Loucy (cell line): ENCODE data around the gene TAF1B.
"Not testable (repeated sequence)": the region's sequence is repeated elsewhere in the genome, so short reads cannot be mapped to it uniquely, and the experiment has no call there.

ENCODE experiments used
- H2AFZ ChIP-seq: fragments of 200-600 bp; sonication (generic); 2 replicates; pipeline ENCODE4 v1.6.0; 2016; ENCODE audit warnings: antibody characterized with exemption, mild to moderate bottlenecking, low read length, moderate library complexity
- H3F3A ChIP-seq: fragments of 200-600 bp; 2 replicates; pipeline ENCODE4 v1.6.0; 2016; ENCODE audit warnings: antibody characterized with exemption, low read depth, mild to moderate bottlenecking
- H3K27me3 ChIP-seq: fragments of 200-600 bp; sonication (generic); 2 replicates; pipeline ENCODE4 v1.6.1; 2014; ENCODE audit warnings: low read length, mild to moderate bottlenecking; ENCODE audit not compliant: insufficient read depth, poor library complexity, severe bottlenecking
- H3K36me3 ChIP-seq: fragments of 200-600 bp; sonication (generic); 2 replicates; pipeline ENCODE4 v1.6.1; 2016; ENCODE audit warnings: low read length; ENCODE audit not compliant: insufficient read depth
- H3K4me1 ChIP-seq: fragments of 200-600 bp; sonication (generic); 2 replicates; pipeline ENCODE4 v1.5.1; 2014; ENCODE audit warnings: low read length, mild to moderate bottlenecking; ENCODE audit not compliant: insufficient read depth, poor library complexity, severe bottlenecking
- H3K4me2 ChIP-seq: fragments of 200-600 bp; sonication (generic); 2 replicates; pipeline ENCODE4 v1.6.0; 2014; ENCODE audit warnings: antibody characterized with exemption, low read length, low read depth, mild to moderate bottlenecking; ENCODE audit not compliant: poor library complexity, severe bottlenecking
- H3K4me3 ChIP-seq: fragments of 200-600 bp; sonication (generic); 2 replicates; pipeline ENCODE4 v1.5.1; 2014; ENCODE audit warnings: low read length, mild to moderate bottlenecking, mixed read lengths; ENCODE audit not compliant: poor library complexity, severe bottlenecking
- H3K79me2 ChIP-seq: fragments of 200-600 bp; sonication (generic); 2 replicates; pipeline ENCODE4 v1.6.1; 2014; ENCODE audit warnings: low read length; ENCODE audit not compliant: insufficient read depth
- H3K9ac ChIP-seq: fragments of 200-600 bp; sonication (generic); 2 replicates; pipeline ENCODE4 v1.6.0; 2014; ENCODE audit warnings: mild to moderate bottlenecking, low read depth, low read length, moderate library complexity; ENCODE audit not compliant: poor library complexity, severe bottlenecking
- H3K9me2 ChIP-seq: fragments of 200-600 bp; sonication (generic); replicated peaks from 2 replicates; pipeline ENCODE4 v1.6.1; 2016; ENCODE audit warnings: low read depth, low read length, mixed read lengths
- H3K9me3 ChIP-seq: fragments of 200-600 bp; sonication (generic); 2 replicates; pipeline ENCODE4 v1.6.1; 2014; ENCODE audit warnings: mild to moderate bottlenecking, antibody characterized with exemption, low read length, low read depth; ENCODE audit not compliant: insufficient read depth
- H4K20me1 ChIP-seq: fragments of 200-600 bp; sonication (generic); 2 replicates; pipeline ENCODE4 v1.6.0; 2014; ENCODE audit warnings: antibody characterized with exemption, low read length, mild to moderate bottlenecking; ENCODE audit not compliant: insufficient read depth, poor library complexity, severe bottlenecking
- EZH2phosphoT487 ChIP-seq: fragments of 200-600 bp; IDR thresholded peaks from 2 replicates; pipeline ENCODE4 v1.6.1; 2018; ENCODE audit warnings: antibody characterized with exemption, mild to moderate bottlenecking, moderate library complexity, borderline replicate concordance
- TF ChIP-seq, protein P1 (sequence below): fragments of 200-600 bp; sonication (generic); conservative IDR thresholded peaks from 2 replicates; pipeline ENCODE4 v1.5.1; 2014; ENCODE audit warnings: mild to moderate bottlenecking, antibody characterized with exemption, low read length

Gene TAF1B

DNA sequence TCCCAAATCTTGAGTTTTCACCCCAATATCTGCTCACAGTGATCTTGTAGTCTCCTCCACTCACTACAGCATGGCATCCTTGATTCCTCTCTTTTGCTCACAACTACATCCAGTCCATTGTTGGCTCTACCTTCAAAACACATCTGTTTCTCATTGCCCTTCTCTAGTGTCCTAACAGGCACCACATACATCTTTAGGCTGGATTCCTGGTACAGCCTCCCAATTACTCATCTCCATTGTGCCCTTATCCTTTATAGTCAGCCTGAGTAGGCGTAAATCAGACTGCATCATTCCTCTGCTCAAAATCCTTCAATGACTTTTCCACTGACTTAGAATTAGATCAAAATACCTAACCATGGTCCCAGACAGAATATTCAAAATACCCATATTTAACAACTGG lies 10.7 kb upstream of the TAF1B start:
- no peak overlapping the region for H2AFZ ChIP-seq
- H3K9me3 ChIP-seq: no peaks in the 10 kb centered on the region
- H3K4me3 ChIP-seq: no peak overlapping the region
- no peaks in the 10 kb centered on the region for H3K4me1 ChIP-seq
- H3K9ac ChIP-seq: no peak overlapping the region
- H4K20me1 ChIP-seq: no peaks in the 10 kb centered on the region
- H3K9me2 ChIP-seq: no peaks in the 10 kb centered on the region
- no peak for TF ChIP-seq EZH2phosphoT487
- TF ChIP-seq, protein P1, sequence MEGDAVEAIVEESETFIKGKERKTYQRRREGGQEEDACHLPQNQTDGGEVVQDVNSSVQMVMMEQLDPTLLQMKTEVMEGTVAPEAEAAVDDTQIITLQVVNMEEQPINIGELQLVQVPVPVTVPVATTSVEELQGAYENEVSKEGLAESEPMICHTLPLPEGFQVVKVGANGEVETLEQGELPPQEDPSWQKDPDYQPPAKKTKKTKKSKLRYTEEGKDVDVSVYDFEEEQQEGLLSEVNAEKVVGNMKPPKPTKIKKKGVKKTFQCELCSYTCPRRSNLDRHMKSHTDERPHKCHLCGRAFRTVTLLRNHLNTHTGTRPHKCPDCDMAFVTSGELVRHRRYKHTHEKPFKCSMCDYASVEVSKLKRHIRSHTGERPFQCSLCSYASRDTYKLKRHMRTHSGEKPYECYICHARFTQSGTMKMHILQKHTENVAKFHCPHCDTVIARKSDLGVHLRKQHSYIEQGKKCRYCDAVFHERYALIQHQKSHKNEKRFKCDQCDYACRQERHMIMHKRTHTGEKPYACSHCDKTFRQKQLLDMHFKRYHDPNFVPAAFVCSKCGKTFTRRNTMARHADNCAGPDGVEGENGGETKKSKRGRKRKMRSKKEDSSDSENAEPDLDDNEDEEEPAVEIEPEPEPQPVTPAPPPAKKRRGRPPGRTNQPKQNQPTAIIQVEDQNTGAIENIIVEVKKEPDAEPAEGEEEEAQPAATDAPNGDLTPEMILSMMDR: no peak
- no peaks in the 10 kb centered on the region for H3F3A ChIP-seq
- no peaks in the 10 kb centered on the region for H3K36me3 ChIP-seq
- H3K4me2 ChIP-seq: no peak overlapping the region
- H3K79me2 ChIP-seq: no peaks in the 10 kb centered on the region
- H3K27me3 ChIP-seq: no peaks in the 10 kb centered on the region

DNA sequence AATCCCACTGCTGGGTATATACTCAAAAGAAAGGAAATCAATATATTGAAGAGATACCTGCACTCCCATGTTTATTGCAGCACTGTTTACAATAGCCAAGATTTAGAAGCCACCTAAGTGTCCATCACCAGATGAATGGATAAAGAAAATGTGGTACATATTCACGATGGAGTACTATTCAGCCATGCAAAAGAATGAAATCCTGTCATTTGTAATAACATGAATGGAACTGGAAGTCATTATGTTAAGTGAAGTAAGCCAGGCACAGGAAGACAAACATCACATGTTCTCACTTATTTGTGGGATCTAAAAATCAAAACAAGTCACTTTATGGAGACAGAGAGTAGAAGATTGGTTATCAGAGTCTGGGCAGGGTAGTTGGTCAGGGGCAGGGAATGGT lies 8.2 kb upstream of the TAF1B start:
- not testable (repeated sequence) for H3K9me3 ChIP-seq, H3K4me3 ChIP-seq, H2AFZ ChIP-seq, H3K4me2 ChIP-seq, H3K4me1 ChIP-seq, H3K9ac ChIP-seq, H3K9me2 ChIP-seq, H3F3A ChIP-seq, H3K27me3 ChIP-seq, H3K79me2 ChIP-seq, H3K36me3 ChIP-seq, H4K20me1 ChIP-seq

DNA sequence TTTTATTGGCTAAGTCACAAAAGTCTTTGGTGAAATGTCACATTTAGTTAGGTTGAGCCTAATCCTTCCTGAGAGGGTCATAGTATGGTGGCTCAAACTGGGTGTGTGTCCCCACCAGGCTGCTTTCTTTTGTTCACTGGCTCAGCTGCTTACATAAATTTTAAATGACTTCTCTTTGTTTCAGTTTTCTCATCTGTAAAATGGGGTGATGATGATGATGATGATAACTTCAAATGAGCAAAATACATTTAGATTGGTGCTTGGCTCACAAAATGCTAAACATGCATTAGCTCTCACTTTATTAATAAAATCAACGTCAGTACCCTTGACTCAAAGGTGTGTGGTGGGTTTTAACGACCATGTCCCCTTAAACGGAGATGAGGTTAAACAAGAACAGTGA lies 7.2 kb upstream of the TAF1B start:
- no peaks in the 10 kb centered on the region for H3F3A ChIP-seq
- no peaks in the 10 kb centered on the region for H3K27me3 ChIP-seq
- H3K9me2 ChIP-seq: no peaks in the 10 kb centered on the region
- H3K9me3 ChIP-seq: no peaks in the 10 kb centered on the region
- H3K4me2 ChIP-seq: no peak overlapping the region
- no peak overlapping the region for H3K9ac ChIP-seq
- no peak overlapping the region for H2AFZ ChIP-seq
- H3K4me3 ChIP-seq: no peak overlapping the region
- H3K4me1 ChIP-seq: no peaks in the 10 kb centered on the region
- TF ChIP-seq, protein P1: no peak
- TF ChIP-seq EZH2phosphoT487: no peak
- no peaks in the 10 kb centered on the region for H4K20me1 ChIP-seq
- no peaks in the 10 kb centered on the region for H3K36me3 ChIP-seq
- no peaks in the 10 kb centered on the region for H3K79me2 ChIP-seq

DNA sequence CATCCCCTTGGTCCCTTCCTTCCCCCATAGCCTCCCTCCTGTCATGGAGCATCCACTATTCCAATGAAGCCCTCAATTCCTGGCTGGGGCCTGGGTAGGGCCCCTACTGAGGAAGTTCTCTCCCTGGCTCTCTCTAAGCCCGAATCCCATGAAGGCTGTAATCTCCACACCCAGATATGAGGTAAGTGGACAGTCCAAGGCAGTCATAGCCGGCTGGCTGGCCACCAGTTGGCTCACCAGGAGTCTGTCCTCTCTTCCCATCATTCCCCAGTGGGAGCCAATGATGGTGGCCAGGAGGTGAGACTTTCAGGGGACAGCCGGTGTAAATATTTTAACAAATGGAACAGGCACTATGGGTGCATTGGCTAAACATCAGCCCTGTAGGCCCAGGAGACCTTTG lies 6.8 kb upstream of the TAF1B start:
- Histone ChIP-seq H3K27me3 (no peaks in the 10 kb centered on the region), H4K20me1 (no peaks in the 10 kb centered on the region), H3F3A (no peaks in the 10 kb centered on the region), H3K9me2 (no peaks in the 10 kb centered on the region), H3K4me2 (no peak overlapping the region), H3K36me3 (no peaks in the 10 kb centered on the region), H3K9me3 (no peaks in the 10 kb centered on the region), H3K4me3 (no peak overlapping the region), H3K4me1 (no peaks in the 10 kb centered on the region), H3K9ac (no peak overlapping the region), H3K79me2 (no peaks in the 10 kb centered on the region), H2AFZ (no peak overlapping the region)
- TF ChIP-seq EZH2phosphoT487: no peak
- TF ChIP-seq, protein P1: no peak
